ENCODE data around the gene WDR31. TPM values are rescaled to one million over a fixed set of nuclear protein-coding genes. Genes with fewer than 3 reads are reported as not detected.

The WDR31 gene
- total RNA-seq, 1 experiment from 2014 or later: 11.2 TPM

DNA sequence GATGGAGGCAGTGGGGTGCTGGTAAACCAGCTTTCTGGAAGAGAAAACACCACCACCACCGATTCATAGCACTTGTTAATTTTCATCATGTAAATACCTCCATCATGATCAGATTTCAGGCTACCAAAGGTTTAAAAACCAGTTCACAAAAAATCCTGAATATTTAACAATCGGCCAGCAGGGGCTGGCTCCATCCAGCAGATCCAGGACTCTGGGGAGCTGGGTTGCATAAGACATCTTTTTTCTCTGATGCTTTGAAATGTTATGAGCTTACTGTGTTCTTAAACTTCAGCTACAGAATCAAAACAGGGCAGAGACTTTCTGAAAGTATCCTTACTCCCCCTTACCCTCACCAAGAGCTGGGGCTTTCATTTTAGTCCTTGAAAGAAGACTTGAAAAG is 22.3 kb downstream of the WDR31 start:
- Histone ChIP-seq H4K20me1 (ENCODE audit: insufficient read depth) (no peaks in the 10 kb centered on the region), H3K4me3 (no peak overlapping the region), H3K9me2 (ENCODE audit: insufficient read depth) (no peaks in the 10 kb centered on the region), H3K9me3 (ENCODE audit: insufficient read depth, low read depth) (no peaks in the 10 kb centered on the region), H2AFZ (no peak overlapping the region), H3K36me3 (ENCODE audit: low read depth) (no peaks in the 10 kb centered on the region), H3K27me3 (ENCODE audit: insufficient read depth, low read depth) (no peaks in the 10 kb centered on the region), H3K27ac (no peak overlapping the region), H3K79me2 (ENCODE audit: low read depth) (no peaks in the 10 kb centered on the region), H3F3A (ENCODE audit: insufficient read depth, low read depth) (no peaks in the 10 kb centered on the region), H3K4me2 (no peak overlapping the region), H3K4me1 (replicated peaks; ENCODE audit: insufficient read depth) (no peaks in the 10 kb centered on the region)
- no peak for DNase-seq
- TF ChIP-seq EZH2 (IDR thresholded peaks at IDR 0.05; ENCODE audit: low read depth): no peak
- TF ChIP-seq, protein P1, sequence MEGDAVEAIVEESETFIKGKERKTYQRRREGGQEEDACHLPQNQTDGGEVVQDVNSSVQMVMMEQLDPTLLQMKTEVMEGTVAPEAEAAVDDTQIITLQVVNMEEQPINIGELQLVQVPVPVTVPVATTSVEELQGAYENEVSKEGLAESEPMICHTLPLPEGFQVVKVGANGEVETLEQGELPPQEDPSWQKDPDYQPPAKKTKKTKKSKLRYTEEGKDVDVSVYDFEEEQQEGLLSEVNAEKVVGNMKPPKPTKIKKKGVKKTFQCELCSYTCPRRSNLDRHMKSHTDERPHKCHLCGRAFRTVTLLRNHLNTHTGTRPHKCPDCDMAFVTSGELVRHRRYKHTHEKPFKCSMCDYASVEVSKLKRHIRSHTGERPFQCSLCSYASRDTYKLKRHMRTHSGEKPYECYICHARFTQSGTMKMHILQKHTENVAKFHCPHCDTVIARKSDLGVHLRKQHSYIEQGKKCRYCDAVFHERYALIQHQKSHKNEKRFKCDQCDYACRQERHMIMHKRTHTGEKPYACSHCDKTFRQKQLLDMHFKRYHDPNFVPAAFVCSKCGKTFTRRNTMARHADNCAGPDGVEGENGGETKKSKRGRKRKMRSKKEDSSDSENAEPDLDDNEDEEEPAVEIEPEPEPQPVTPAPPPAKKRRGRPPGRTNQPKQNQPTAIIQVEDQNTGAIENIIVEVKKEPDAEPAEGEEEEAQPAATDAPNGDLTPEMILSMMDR (conservative IDR thresholded peaks at IDR 0.05): no peak; the same call in 1 of the 2 replicates
- CTCF ChIA-PET: no interaction called here
- no TSS peak for BruUV-seq (replicated peaks)
- intact Hi-C loops (cut with micrococcal nuclease; ENCODE audit: unreplicated experiment): no loop called here
- POLR2A ChIA-PET (ENCODE audit: unreplicated experiment): no interaction called here

DNA sequence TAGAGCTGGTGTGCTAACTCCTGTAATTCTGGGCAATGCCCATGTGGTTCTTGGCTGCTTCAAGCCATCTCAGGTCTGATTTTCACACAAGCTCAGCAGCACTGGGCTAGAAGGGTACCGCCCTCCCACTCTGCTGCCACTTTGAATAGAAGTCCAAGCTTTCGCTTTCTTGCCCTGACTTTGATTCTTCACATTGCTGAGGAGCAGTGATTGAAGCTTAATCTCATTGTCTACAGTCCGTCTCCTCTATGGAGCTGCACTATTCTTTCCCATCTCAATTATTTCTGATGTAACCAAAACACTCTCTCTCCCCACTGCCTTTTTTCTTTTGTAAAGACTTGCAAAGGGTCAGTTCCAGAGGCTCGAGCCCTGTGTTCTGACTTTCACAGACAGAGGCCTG is 24.0 kb downstream of the WDR31 start:
- Histone ChIP-seq H3K27me3 (ENCODE audit: insufficient read depth, low read depth) (no peaks in the 10 kb centered on the region), H3K4me2 (no peak overlapping the region), H3K79me2 (ENCODE audit: low read depth) (no peaks in the 10 kb centered on the region), H2AFZ (no peak overlapping the region), H4K20me1 (ENCODE audit: insufficient read depth) (no peaks in the 10 kb centered on the region), H3F3A (ENCODE audit: insufficient read depth, low read depth) (no peaks in the 10 kb centered on the region), H3K9me2 (ENCODE audit: insufficient read depth) (no peaks in the 10 kb centered on the region), H3K36me3 (ENCODE audit: low read depth) (no peaks in the 10 kb centered on the region), H3K4me1 (replicated peaks; ENCODE audit: insufficient read depth) (no peaks in the 10 kb centered on the region), H3K9me3 (ENCODE audit: insufficient read depth, low read depth) (no peaks in the 10 kb centered on the region), H3K4me3 (no peak overlapping the region), H3K27ac (no peak overlapping the region)
- POLR2A ChIA-PET (ENCODE audit: unreplicated experiment): no interaction called here
- intact Hi-C loops (cut with micrococcal nuclease; ENCODE audit: unreplicated experiment): no loop called here
- no TSS peak for BruUV-seq (replicated peaks)
- TF ChIP-seq EZH2 (IDR thresholded peaks at IDR 0.05; ENCODE audit: low read depth): no peak
- TF ChIP-seq, protein P1 (conservative IDR thresholded peaks at IDR 0.05): no peak
- no peak for DNase-seq
- CTCF ChIA-PET: no interaction called here

DNA sequence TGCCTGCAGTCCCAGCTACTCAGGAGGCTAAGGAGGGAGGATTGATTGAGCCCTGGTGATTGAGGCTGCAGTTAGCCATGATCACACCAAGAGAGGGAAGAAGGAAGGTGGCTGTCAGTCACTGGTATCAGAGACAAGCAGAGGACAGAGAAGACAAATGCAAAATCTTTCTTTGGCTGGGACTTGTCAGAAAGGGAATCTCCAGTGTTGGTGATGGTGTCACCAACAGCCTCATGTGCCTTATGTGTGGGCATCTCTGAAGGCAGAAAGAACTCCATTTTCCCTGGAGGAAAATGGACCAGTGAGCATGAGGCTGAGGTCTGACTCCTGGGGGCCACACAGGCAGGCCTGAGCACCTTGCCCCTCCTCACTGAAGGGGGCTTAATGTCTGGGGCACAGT is 24.8 kb downstream of the WDR31 start:
- intact Hi-C loops (cut with micrococcal nuclease; ENCODE audit: unreplicated experiment): no loop called here
- H4K20me1 ChIP-seq (ENCODE audit: insufficient read depth): no peaks in the 10 kb centered on the region
- no peaks in the 10 kb centered on the region for H3K27me3 ChIP-seq (ENCODE audit: insufficient read depth, low read depth)
- no TSS peak for BruUV-seq (replicated peaks)
- no peaks in the 10 kb centered on the region for H3K9me2 ChIP-seq (ENCODE audit: insufficient read depth)
- POLR2A ChIA-PET (ENCODE audit: unreplicated experiment): no interaction called here
- no peak overlapping the region for H3K27ac ChIP-seq
- no peaks in the 10 kb centered on the region for H3K79me2 ChIP-seq (ENCODE audit: low read depth)
- no peak for DNase-seq
- H3K9me3 ChIP-seq (ENCODE audit: insufficient read depth, low read depth): no peaks in the 10 kb centered on the region
- H3F3A ChIP-seq (ENCODE audit: insufficient read depth, low read depth): no peaks in the 10 kb centered on the region
- H3K4me1 ChIP-seq (replicated peaks; ENCODE audit: insufficient read depth): no peaks in the 10 kb centered on the region
- H2AFZ ChIP-seq: no peak overlapping the region
- H3K4me2 ChIP-seq: no peak overlapping the region
- TF ChIP-seq, protein P1 (conservative IDR thresholded peaks at IDR 0.05): no peak
- TF ChIP-seq EZH2 (IDR thresholded peaks at IDR 0.05; ENCODE audit: low read depth): no peak
- no peaks in the 10 kb centered on the region for H3K36me3 ChIP-seq (ENCODE audit: low read depth)
- no peak overlapping the region for H3K4me3 ChIP-seq
- CTCF ChIA-PET: no interaction called here

Measured in PC-9 (cell line).